SH-SY5Y (cell line): ENCODE measurements around the gene FBXL17.

Experiments used
- GATA2 ChIP-seq: IDR thresholded peaks from 2 replicates; pipeline ENCODE4 v1.6.1; 2011; ENCODE audit warnings: mild to moderate bottlenecking, low read depth, low read length
- GATA3 ChIP-seq: IDR thresholded peaks from 2 replicates; pipeline ENCODE4 v1.6.1; 2011; ENCODE audit warnings: low read depth, mild to moderate bottlenecking, low read length, moderate library complexity

The FBXL17 gene

DNA sequence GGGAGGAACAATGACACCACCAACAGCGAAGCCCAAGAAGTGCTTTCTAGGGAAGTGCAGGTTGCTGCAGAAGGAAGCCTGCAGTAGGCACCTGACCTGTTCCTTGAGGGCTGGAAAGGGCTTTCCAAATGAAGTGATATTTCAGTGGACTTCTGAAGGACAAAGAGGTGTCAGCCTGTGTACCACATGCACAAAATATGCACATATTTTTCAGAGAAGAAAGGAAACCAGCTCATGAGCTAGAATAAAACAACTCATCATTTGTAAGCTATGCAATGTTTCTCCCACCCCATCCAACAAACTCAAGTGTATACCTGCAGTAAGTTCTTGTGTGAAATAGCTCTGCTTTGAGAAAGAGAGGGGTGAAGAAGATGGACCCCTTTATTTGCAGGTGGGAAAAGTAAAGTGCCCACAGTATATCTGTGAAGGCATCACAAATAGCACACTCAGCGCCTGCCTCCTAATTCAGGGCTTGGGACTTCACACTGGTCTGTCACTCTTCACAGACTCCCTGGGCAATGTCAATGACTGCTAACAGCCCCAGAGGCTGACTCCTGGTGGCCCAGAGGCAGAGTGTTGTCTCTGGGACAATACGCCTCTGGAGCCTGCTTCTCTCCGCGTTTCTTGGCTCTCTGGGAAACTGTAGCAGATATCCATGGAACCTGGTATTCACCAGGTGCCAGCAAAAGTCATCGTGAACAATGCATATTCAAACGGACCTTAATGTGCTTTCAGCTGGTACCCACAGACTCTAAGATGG lies 513.1 kb downstream of the FBXL17 start:
- TF ChIP-seq GATA3 (no peak), GATA2 (no peak)

DNA sequence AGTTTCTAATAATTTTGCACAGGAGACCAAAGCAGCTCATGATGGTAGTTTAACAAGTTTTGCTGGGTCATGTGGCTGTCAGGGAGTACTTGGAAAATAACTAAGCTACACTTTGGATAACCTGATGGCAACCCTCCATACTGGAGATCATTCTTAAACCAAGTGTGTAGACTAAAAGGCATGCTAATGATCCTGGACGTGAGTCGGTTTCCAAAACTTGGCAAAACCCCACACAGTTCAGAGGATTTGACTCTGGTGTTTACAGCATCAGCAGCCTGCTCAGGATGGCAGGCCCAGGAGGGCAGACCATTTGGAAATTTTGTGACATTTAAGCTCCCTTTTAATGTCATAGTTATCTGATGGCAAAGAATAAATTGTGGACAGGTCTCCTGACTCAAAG lies 514.6 kb downstream of the FBXL17 start:
- TF ChIP-seq GATA2, result no peak
- TF ChIP-seq GATA3, result no peak

- no peak for TF ChIP-seq GATA2
- no peak for TF ChIP-seq GATA3
Measured at GRCh38 chr5:107864793-107865192, 517.1 kb downstream of the FBXL17 start.

GRCh38 chr5:107863125-107863524 lies 518.8 kb downstream of the FBXL17 start:
- TF ChIP-seq GATA2, result no peak
- TF ChIP-seq GATA3, result no peak

DNA sequence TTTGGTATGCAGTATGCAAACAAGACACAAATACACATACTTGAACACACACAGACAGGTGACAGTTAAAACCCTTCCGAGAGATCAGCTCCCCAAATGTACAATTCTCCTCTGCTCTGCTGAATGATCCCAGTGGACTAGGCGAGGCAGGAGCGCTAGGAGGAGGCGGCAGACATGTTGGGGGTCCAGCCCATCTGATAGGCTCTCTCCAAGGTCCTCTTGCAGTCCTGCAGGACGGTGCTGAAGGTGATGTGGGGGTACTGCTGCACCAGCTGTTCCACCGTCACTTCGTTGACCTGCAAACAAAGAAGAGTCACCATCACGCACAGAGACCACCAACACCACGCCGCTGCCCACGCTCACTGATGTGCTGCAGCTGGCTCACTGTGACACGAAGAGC lies 520.3 kb downstream of the FBXL17 start:
- TF ChIP-seq GATA3 (no peak), GATA2 (no peak)

DNA sequence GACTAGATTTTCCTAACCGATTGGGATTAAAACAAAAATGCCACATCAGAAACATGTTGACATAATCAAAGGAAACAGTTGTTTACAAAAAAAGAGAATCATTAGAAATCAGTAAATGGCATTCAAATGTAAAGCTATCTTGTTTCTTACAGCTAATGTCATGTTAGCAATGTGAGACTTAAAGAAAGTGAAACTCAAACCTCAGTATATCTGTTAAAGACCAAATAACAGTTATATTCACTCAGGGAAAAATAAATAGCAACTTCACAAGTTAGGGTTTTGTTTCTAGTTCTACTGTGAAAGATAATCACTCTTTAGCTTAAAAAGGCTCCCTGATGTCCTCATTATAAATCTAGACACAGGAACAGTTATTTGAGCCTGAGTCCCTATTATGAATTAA lies 521.9 kb downstream of the FBXL17 start:
- TF ChIP-seq GATA2, result no peak
- no peak for TF ChIP-seq GATA3

- TF ChIP-seq GATA3 (no peak), GATA2 (no peak)
Measured at GRCh38 chr5:107858788-107859187, 523.1 kb downstream of the FBXL17 start.

GRCh38 chr5:107858324-107858723 lies 523.6 kb downstream of the FBXL17 start:
- TF ChIP-seq GATA2, result no peak
- TF ChIP-seq GATA3, result no peak

DNA sequence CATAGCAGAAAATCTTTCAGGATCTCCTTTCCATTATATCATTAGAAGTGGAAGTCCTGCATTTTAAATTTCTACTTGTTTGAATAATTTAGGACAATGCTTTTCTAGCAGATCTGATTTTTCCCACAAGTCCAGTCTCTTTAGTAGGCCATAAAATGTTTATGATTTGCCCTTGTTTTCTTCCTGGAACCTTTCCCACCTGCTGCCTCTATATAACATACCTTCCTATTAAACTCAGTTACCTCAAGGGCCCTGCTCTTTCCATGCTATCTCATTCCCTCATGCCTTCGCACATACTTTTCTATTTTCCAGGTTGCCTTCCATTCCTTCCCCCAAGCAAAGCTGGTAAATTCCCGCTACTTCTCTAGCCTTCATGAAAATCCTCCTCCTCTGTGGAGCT lies 524.1 kb downstream of the FBXL17 start:
- no peak for TF ChIP-seq GATA2

DNA sequence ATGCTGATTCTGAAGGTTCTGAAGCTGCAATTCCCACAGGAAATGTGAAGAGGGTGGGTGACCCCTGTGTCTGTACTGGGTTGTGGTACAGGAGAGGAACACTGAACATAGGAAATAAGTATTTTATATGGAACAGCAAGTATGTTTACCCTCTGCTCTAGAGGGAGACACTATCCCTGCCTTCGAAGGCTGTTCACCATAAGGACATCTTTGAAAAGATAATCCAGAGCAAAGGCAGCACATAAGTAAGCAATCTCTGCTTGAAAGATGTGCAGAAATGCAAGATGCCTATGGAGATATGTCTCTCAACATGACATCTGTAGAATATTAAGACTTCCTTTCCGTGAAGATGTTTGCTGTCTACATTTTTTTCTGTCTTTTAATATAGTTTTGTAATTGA lies 526.7 kb downstream of the FBXL17 start:
- TF ChIP-seq GATA3 (no peak), GATA2 (no peak)

- TF ChIP-seq GATA3 (no peak), GATA2 (no peak)
Measured at GRCh38 chr5:107853696-107854095, 528.2 kb downstream of the FBXL17 start.

DNA sequence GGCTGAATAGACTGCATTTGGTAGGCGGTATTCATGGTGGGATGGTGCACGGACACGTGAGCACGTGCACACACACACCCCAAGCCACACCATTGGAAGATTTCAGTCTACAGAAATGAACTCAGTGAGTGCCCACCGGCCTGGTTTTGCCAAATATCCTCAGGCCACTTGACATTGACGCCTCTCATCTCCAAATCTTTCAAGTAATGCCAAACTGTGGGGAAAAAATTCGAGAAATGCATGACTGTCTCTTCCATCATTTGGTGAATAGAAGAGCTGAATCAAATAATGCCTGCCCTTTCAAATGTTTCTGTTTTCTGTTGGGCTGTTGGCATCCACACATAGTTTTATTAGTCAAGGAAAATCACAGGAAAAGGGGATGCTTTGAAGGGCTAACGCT lies 528.9 kb downstream of the FBXL17 start:
- TF ChIP-seq GATA3, result no peak
- TF ChIP-seq GATA2, result no peak

- TF ChIP-seq GATA3, result no peak
Measured at GRCh38 chr5:107849118-107849517, 532.8 kb downstream of the FBXL17 start.

DNA sequence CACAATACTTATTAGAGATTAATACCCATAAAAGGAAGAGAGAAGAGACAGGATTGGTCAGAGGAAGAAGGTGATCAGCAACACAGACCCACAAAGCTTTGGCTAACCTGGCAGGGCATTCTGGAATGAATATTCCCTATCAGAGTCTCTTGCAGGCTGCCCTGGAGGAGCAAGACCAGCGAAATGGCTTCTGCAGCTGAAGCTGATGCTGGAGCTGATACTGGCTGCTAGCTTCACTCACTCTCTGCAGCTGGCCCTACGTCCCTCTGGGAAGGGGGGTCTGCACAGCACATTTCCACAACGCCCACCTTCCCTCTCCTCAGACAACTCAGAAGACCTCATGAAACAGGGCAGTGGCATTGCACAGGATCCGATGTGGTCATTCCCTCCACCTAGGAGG lies 541.3 kb downstream of the FBXL17 start:
- TF ChIP-seq GATA3 (no peak), GATA2 (peak; percentile 73)

DNA sequence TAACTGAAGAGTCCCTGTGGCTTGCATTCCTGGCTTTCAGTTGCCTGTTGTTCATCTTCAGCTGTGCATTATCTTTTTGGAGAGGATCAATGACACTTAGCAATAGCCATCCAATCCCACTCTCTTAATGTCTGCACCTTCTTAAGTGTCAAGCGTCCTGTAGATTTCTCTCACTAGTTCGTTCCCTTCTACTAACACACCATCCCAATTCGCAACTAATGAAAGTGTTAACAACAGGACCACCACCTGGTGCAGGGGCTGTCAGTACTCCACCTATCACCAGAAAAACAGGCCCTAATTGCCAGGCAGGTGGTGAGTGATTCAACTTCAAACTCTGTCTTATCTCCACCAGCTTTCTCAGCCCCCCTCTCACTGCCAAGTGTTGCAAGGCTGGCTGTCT lies 541.7 kb downstream of the FBXL17 start:
- TF ChIP-seq GATA3, result no peak
- TF ChIP-seq GATA2, result no peak

DNA sequence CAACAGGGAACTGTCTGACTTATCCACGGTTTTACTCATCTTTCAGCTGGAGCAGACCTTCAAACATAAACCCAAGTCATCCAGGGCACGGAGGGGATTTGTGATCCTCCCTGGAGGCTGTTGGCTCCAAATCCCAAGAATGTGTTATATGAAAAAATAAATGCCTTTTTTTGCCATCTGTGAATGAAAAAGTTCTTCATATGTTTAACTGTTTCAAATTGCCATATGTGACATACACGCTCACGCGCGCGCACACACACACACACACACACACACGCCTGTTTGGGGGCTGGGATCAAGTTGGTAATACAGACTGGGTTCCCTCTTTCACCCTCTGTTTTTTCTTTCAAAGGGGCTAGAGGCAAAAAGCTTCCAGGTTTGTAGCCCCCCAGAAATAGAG lies 546.8 kb downstream of the FBXL17 start:
- TF ChIP-seq GATA2 (no peak), GATA3 (no peak)
